SU-DHL-6 (cell line): ENCODE data around the gene TASOR2.

Experiments
- H2AFZ ChIP-seq: fragments of 200-600 bp; sonication (generic); 2 replicates; pipeline ENCODE4 v1.6.1; 2014; ENCODE audit warnings: low read depth, mild to moderate bottlenecking, moderate library complexity, mixed read lengths, antibody characterized with exemption, low read length; ENCODE audit not compliant: severe bottlenecking
- H3F3A ChIP-seq: fragments of 200-600 bp; shearing (Covaris generic); 2 replicates; pipeline ENCODE4 v1.6.0; 2016; ENCODE audit warnings: antibody characterized with exemption, mild to moderate bottlenecking; ENCODE audit not compliant: insufficient read depth
- H3K27ac ChIP-seq: fragments of 200-600 bp; sonication (generic); 2 replicates; pipeline ENCODE4 v1.5.1; 2016; ENCODE audit warnings: low read depth, mild to moderate bottlenecking, low read length, moderate library complexity, mixed read lengths
- H3K27me3 ChIP-seq: fragments of 200-600 bp; sonication (generic), shearing (Covaris generic); 2 replicates; pipeline ENCODE4 v1.6.0; 2014; ENCODE audit warnings: mild to moderate bottlenecking, low read length
- H3K36me3 ChIP-seq: fragments of 200-600 bp; sonication (generic); 2 replicates; pipeline ENCODE4 v1.6.1; 2014; ENCODE audit warnings: mild to moderate bottlenecking, low read length, mixed read lengths
- H3K4me2 ChIP-seq: fragments of 300-600, 200-600 bp; shearing (Covaris generic), sonication (generic); 2 replicates; pipeline ENCODE4 v1.6.0; 2014; ENCODE audit warnings: low read length, low read depth, mild to moderate bottlenecking; ENCODE audit not compliant: poor library complexity, severe bottlenecking
- H3K4me3 ChIP-seq: fragments of 200-600 bp; sonication (generic); 2 replicates; pipeline ENCODE4 v1.5.1; 2014; ENCODE audit warnings: antibody characterized with exemption, low read length, mild to moderate bottlenecking, mixed read lengths; ENCODE audit not compliant: insufficient read depth, poor library complexity, severe bottlenecking
- H3K79me2 ChIP-seq: fragments of 200-600 bp; sonication (generic); 2 replicates; pipeline ENCODE4 v1.6.1; 2014; ENCODE audit warnings: mild to moderate bottlenecking, low read length, moderate library complexity; ENCODE audit not compliant: insufficient read depth
- H3K9ac ChIP-seq: fragments of 200-600 bp; sonication (generic); 2 replicates; pipeline ENCODE4 v1.7.0; 2014; ENCODE audit warnings: mild to moderate bottlenecking, low read length
- H3K9me2 ChIP-seq: fragments of 200-600 bp; sonication (generic); replicated peaks from 2 replicates; pipeline ENCODE4 v1.6.1; 2014; ENCODE audit warnings: low read length; ENCODE audit not compliant: insufficient read depth
- H3K9me3 ChIP-seq: fragments of 200-600 bp; sonication (generic); 2 replicates; pipeline ENCODE4 v1.6.1; 2014; ENCODE audit warnings: low read length, mixed read lengths; ENCODE audit not compliant: insufficient read depth
- H4K20me1 ChIP-seq: fragments of 200-600 bp; sonication (generic); 2 replicates; pipeline ENCODE4 v1.6.1; 2014; ENCODE audit warnings: low read depth, mild to moderate bottlenecking, antibody characterized with exemption, low read length, moderate library complexity, mixed read lengths
- EZH2phosphoT487 ChIP-seq: fragments of 200-600 bp; sonication (generic), shearing (Covaris generic); conservative IDR thresholded peaks from 2 replicates; pipeline ENCODE4 v1.6.1; 2018; ENCODE audit warnings: mild to moderate bottlenecking, antibody characterized with exemption, low read length, moderate library complexity, mixed read lengths
- TF ChIP-seq, protein P1 (sequence below): fragments of 200-600 bp; sonication (generic); IDR thresholded peaks from one replicate; pipeline ENCODE4 v1.5.1; 2017; ENCODE audit warnings: antibody characterized with exemption, mild to moderate bottlenecking, low read length, moderate library complexity; ENCODE audit not compliant: insufficient read depth, poor library complexity, severe bottlenecking

TASOR2 gene

DNA sequence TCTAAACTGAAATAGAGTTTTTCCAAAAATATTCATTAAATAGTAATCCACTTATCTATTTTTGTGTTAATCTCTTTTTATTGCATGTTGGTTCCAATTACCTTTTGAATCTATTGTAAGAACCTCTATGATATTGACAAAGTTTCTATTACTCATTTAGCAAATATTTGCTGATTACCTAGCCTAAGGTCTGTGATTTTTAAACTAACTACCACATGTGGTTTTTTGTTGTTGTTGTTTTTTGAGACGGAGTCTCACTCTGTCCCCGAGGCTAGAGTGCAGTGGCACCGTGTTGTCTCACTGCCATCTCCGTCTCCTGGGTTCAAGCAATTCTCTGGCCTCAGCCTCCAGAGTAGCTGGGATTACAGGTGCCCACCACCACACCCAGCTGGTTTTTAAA lies 16.2 kb upstream of the TASOR2 start:
- H3F3A ChIP-seq, result peaks cover 20% of the 10 kb centered on the region
- no peak overlapping the region for H3K4me3 ChIP-seq
- H3K27ac ChIP-seq, result no peak overlapping the region
- H3K9me3 ChIP-seq, result 0 out of 2 replicates have a peak, but pooled peaks cover 3% of the 10 kb centered on the region
- no peak overlapping the region for H2AFZ ChIP-seq
- H3K9ac ChIP-seq, result no peak overlapping the region
- TF ChIP-seq EZH2phosphoT487, result no peak
- TF ChIP-seq, protein P1, sequence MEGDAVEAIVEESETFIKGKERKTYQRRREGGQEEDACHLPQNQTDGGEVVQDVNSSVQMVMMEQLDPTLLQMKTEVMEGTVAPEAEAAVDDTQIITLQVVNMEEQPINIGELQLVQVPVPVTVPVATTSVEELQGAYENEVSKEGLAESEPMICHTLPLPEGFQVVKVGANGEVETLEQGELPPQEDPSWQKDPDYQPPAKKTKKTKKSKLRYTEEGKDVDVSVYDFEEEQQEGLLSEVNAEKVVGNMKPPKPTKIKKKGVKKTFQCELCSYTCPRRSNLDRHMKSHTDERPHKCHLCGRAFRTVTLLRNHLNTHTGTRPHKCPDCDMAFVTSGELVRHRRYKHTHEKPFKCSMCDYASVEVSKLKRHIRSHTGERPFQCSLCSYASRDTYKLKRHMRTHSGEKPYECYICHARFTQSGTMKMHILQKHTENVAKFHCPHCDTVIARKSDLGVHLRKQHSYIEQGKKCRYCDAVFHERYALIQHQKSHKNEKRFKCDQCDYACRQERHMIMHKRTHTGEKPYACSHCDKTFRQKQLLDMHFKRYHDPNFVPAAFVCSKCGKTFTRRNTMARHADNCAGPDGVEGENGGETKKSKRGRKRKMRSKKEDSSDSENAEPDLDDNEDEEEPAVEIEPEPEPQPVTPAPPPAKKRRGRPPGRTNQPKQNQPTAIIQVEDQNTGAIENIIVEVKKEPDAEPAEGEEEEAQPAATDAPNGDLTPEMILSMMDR, result no peak
- peaks cover 19% of the 10 kb centered on the region for H3K79me2 ChIP-seq
- no peaks in the 10 kb centered on the region for H3K36me3 ChIP-seq
- H3K4me2 ChIP-seq, result no peak overlapping the region
- no peaks in the 10 kb centered on the region for H4K20me1 ChIP-seq
- H3K27me3 ChIP-seq, result 0 out of 2 replicates have a peak, but pooled peaks cover 2% of the 10 kb centered on the region
- no peaks in the 10 kb centered on the region for H3K9me2 ChIP-seq

DNA sequence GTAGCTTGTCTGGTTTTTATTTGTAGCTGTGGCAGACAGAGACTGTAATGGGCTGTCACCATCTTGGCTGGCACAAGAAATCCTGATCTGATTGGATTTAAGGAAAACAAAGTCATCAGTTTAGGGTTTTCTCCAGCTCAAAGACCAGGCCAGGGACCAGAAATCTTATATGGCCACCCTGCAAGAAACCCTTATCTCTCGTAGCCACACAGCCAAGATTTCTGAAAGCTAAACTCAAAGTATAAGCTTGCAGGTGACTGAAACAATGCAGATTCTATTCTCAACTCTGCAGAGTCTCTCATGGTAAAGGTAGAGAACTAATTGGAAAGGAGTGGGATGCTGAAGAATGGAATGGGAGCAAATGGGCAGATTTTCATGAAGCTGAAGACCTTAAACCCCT lies 15.0 kb upstream of the TASOR2 start:
- 0 out of 2 replicates have a peak, but pooled peaks cover 2% of the 10 kb centered on the region for H3K27me3 ChIP-seq
- H3K4me3 ChIP-seq, result no peak overlapping the region
- no peak overlapping the region for H3K4me2 ChIP-seq
- peaks cover 20% of the 10 kb centered on the region for H3F3A ChIP-seq
- no peak for TF ChIP-seq EZH2phosphoT487
- TF ChIP-seq, protein P1, result no peak
- peaks cover 9% of the 10 kb centered on the region; the same call in 1 of the 2 replicates for H3K79me2 ChIP-seq
- 0 out of 2 replicates have a peak, but pooled peaks cover 3% of the 10 kb centered on the region for H3K9me3 ChIP-seq
- H4K20me1 ChIP-seq, result no peaks in the 10 kb centered on the region
- H3K9ac ChIP-seq, result no peak overlapping the region
- no peaks in the 10 kb centered on the region for H3K36me3 ChIP-seq
- no peak overlapping the region for H2AFZ ChIP-seq
- no peak overlapping the region for H3K27ac ChIP-seq
- H3K9me2 ChIP-seq, result no peaks in the 10 kb centered on the region

DNA sequence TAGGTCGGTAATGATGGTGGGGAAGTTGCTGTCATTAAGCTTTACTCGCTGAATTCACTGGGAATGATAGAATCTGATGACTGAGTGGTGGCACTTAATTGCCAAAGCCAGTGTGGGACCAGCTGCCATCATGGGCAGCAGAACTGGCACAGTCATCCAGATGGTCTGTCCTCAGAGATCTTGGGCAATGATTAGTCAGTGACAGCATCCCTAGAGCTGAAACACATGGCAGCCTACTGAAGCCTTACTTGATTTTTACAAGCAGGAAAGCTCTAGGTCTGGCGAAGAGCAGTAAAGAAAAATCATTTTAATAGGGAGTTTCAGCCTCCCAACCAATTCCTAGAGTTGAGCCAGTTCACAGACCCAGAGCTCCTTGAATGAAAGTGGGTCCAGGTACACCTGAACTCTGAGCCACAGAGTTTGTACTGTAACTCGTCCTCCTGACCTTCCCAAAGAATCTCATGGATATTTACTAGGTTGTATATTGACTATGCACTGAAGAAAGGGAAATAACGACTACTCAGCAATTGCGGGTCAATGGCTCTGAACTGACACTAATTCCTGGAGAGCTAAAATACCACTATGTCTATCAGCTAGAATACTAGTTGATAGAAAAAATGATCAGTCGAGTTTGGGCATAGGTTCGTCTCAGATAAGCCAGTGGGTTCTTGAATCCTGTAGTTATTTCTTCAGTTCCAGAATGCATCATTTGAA lies 13.8 kb upstream of the TASOR2 start:
- no peak overlapping the region for H2AFZ ChIP-seq
- 0 out of 2 replicates have a peak, but pooled peaks cover 3% of the 10 kb centered on the region for H3K9me3 ChIP-seq
- H3K27me3 ChIP-seq, result 0 out of 2 replicates have a peak, but pooled peaks cover 2% of the 10 kb centered on the region
- no peak overlapping the region for H3K27ac ChIP-seq
- no peaks in the 10 kb centered on the region for H3K79me2 ChIP-seq
- H4K20me1 ChIP-seq, result no peaks in the 10 kb centered on the region
- H3F3A ChIP-seq, result peaks cover 14% of the 10 kb centered on the region
- TF ChIP-seq, protein P1, result no peak
- no peak overlapping the region for H3K4me3 ChIP-seq
- H3K36me3 ChIP-seq, result no peaks in the 10 kb centered on the region
- no peaks in the 10 kb centered on the region for H3K9me2 ChIP-seq
- no peak overlapping the region for H3K9ac ChIP-seq
- H3K4me2 ChIP-seq, result no peak overlapping the region
